ENCODE data around the gene S100A5.
A peak's percentile ranks its signal among the peaks of the same experiment; 100 is the strongest.

S100A5 gene

DNA sequence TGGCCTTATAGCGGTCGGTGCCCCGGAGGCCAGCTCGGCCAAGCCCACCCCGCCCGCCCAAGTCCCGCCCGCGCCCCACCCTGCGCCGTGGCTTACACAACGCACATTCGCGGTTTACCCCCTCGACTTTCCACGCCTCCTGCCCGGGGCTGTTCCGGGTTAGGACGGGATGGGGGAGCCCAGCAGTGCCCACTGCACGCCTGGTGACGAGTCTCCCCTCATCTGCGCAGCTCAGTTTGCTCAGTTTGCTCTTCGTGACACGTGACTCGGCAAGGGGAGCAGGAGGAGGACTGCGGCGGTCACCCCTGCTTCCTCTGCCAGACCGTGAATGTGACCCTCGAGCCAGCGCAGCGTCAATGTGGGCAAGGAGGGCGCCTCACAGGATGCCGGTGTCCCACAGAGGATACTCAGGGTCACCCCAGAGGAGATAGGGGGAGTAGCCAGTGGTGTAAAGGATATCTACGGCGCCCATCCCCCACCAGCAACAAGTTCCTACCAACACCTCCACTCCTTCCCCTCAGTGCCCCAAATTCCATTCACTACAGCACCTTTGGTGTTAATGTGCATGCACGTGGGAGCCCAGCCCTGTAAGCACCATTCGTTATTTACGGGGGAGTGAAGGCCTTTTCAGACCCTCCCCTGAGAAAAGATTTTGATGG, 4.6 kb downstream of the S100A5 start:
- DNase-seq (ENCODE audit: low read depth): peak; percentile 79
- TF ChIP-seq, protein P1, sequence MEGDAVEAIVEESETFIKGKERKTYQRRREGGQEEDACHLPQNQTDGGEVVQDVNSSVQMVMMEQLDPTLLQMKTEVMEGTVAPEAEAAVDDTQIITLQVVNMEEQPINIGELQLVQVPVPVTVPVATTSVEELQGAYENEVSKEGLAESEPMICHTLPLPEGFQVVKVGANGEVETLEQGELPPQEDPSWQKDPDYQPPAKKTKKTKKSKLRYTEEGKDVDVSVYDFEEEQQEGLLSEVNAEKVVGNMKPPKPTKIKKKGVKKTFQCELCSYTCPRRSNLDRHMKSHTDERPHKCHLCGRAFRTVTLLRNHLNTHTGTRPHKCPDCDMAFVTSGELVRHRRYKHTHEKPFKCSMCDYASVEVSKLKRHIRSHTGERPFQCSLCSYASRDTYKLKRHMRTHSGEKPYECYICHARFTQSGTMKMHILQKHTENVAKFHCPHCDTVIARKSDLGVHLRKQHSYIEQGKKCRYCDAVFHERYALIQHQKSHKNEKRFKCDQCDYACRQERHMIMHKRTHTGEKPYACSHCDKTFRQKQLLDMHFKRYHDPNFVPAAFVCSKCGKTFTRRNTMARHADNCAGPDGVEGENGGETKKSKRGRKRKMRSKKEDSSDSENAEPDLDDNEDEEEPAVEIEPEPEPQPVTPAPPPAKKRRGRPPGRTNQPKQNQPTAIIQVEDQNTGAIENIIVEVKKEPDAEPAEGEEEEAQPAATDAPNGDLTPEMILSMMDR (IDR thresholded peaks at IDR 0.05; ENCODE audit: insufficient read depth, low read depth, low read length, missing control alignments): no peak

DNA sequence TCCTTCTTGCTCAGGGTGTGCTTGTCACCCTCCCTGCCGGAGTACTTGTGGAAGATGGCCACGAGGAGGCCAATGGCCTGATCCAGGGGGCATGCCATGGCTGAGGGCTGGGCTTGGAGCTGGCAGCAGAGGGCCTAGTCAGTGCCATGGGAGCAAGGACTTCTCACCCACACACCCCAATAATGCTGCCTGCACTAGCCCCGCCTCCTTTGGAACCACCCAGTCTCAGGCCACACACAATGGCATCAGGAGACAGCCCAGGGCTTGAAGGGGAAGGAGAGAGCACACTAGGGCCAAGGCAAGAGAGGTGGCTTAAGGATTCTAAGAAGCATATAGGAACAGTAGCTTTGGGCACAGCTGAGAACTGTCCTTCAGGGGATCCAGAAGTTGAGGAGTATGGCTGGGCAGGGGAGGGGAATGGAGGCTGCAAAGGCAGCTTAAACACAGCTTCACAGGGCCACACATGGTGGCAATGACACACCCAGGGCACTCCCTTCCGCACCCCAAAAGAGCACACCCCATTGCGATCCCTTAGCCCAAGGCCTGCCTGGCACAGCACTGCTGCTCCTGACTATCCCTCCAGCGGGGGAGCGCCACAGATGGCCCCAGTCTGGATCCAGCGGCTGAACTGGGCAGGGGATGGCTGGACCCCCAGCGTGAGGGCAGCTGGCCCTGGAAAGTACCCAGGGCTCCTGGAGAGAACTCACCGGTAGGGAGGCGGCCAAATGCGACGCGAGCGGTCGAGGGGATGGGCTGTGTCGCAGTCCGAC, 5.3 kb downstream of the S100A5 start, which contains the start of gene S100A6:
Gene S100A6 (minus strand): TSS at position 750 of the 770 bp plus-strand sequence. CDS start 652 bp downstream, at position 98.
- TF ChIP-seq, protein P1 (IDR thresholded peaks at IDR 0.05; ENCODE audit: insufficient read depth, low read depth, low read length, missing control alignments): peak; percentile 4
- peak; percentile 33 for DNase-seq (ENCODE audit: low read depth)
- peak within 1 kb of the TSS; percentile 68 for H3K4me3 ChIP-seq (ENCODE audit: low read length)

More for the DNA sequence above, 4.6 kb downstream of the S100A5 start:
- H3K4me3 ChIP-seq (ENCODE audit: low read length): peak overlapping the region; percentile 68

DNA sequence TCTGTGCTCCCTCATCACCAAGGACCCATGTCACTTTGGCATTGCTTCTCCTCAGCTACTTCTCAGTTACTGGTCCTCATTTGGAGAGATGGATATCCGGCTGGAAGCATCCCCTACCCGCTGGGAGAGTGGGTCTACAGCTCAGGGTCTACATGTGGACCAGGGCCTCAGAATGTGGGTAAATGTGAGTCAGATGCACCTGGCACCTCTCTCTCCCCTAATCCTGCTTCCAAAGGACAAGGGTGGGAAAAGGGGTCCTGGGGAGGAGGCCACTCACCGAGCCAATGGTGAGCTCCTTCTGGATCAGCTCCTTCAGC, 5.9 kb downstream of the S100A5 start:
- DNase-seq (ENCODE audit: low read depth): no peak
- TF ChIP-seq, protein P1 (IDR thresholded peaks at IDR 0.05; ENCODE audit: insufficient read depth, low read depth, low read length, missing control alignments): no peak

DNA sequence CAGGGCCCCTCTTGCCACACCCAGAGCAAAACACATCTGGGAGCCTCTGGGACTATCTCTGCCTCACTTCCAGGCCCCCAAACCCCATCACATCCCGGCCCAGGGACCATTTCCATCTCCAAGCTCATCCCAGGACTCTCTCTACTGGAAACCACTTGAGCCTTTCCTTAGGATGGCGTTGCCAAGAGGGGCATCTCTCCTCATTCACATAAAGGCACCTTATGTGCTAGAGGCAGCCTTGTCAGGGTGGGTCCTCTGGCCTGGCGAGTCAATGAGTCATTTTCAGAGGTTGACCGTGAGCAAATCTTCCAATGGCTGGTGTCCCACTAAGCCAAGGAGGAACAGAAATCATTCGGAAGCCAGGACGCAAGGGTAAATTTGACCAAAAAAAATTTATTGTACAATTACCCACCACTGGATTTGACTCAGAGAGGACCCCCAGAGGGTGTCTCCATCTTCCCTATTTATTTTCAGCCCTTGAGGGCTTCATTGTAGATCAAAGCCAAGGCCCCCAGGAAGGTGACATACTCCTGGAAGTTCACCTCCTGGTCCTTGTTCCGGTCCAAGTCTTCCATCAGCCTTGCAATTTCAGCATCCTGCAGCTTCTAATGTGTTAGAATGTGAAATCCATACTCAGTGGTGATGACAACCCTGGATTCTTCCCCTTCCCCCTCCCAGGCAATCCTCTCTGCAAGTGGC, 6.4 kb downstream of the S100A5 start:
- peak; percentile 37 for DNase-seq (ENCODE audit: low read depth)
- peak overlapping the region; percentile 68 for H3K4me3 ChIP-seq (ENCODE audit: low read length)
- TF ChIP-seq, protein P1 (IDR thresholded peaks at IDR 0.05; ENCODE audit: insufficient read depth, low read depth, low read length, missing control alignments): no peak

More for the DNA sequence above, 5.9 kb downstream of the S100A5 start:
- H3K4me3 ChIP-seq (ENCODE audit: low read length): peak overlapping the region; percentile 68

DNA sequence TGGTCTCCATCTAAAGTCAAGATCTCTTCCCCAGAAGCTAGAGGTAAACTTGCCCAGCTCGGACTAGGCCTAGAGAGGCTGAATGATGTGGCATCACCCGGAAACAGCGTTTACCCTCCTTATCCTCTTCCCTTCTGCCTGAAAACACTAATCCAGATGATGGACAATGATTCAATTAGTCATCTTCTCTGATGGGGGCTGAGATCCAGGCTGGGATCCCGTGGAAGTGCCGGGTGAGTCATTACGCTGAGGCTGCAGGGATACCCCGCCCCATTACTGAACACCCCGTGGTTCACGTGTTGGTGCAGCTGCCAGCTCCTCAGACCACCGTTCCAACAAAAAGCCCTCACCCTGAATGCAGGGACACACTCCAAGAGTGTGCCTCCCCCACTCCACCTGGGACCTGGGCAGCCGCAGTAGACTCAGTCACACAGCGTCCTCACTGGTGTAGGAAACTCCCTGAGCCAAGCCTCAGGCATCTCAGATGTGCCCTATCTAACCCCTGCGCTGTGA, 7.0 kb downstream of the S100A5 start:
- peak; percentile 94 for DNase-seq (ENCODE audit: low read depth)

More for the DNA sequence above, 7.0 kb downstream of the S100A5 start:
- H3K4me3 ChIP-seq (ENCODE audit: low read length): peak overlapping the region; percentile 68
- TF ChIP-seq, protein P1 (IDR thresholded peaks at IDR 0.05; ENCODE audit: insufficient read depth, low read depth, low read length, missing control alignments): no peak
